Ammon's horn (tissue), 1 donor: ENCODE results near the gene DDIAS.
A peak's percentile ranks its signal among the peaks of the same experiment; 100 is the strongest.
"Not testable (repeated sequence)": the region's sequence is repeated elsewhere in the genome, so short reads cannot be mapped to it uniquely, and the experiment has no call there.

ENCODE experiments used
- DNase-seq: peaks from one replicate; pipeline ENCODE4 v3.0.0-alpha.2; 2016; ENCODE audit warnings: low spot score

The DDIAS gene

GRCh38 chr11:82922396-82923173 lies 21.0 kb downstream of the DDIAS start:
- not testable (repeated sequence) for DNase-seq

GRCh38 chr11:82924522-82925224 lies 23.1 kb downstream of the DDIAS start:
- no peak for DNase-seq

GRCh38 chr11:82927264-82927880 lies 25.8 kb downstream of the DDIAS start:
- peak; percentile 59 for DNase-seq

GRCh38 chr11:82929121-82929520 lies 27.6 kb downstream of the DDIAS start:
- no peak for DNase-seq

GRCh38 chr11:82930229-82930628 lies 28.7 kb downstream of the DDIAS start:
- DNase-seq, result no peak

- DNase-seq, result no peak
These were observed 29.2 kb downstream of the DDIAS start for GRCh38 chr11:82930734-82931133.

- DNase-seq, result no peak
These were observed 31.0 kb downstream of the DDIAS start for GRCh38 chr11:82932564-82932963.

- no peak for DNase-seq
These were observed 34.7 kb downstream of the DDIAS start for GRCh38 chr11:82936261-82936660.

GRCh38 chr11:82937554-82937953 lies 36.0 kb downstream of the DDIAS start:
- no peak for DNase-seq

GRCh38 chr11:82939456-82939855 lies 37.9 kb downstream of the DDIAS start:
- no peak for DNase-seq

GRCh38 chr11:82942376-82942775 lies 40.8 kb downstream of the DDIAS start:
- DNase-seq, result no peak

- not testable (repeated sequence) for DNase-seq
These were observed 41.9 kb downstream of the DDIAS start for GRCh38 chr11:82943430-82943829.

GRCh38 chr11:82944198-82944597 lies 42.7 kb downstream of the DDIAS start:
- no peak for DNase-seq

GRCh38 chr11:82945041-82945440 lies 43.5 kb downstream of the DDIAS start:
- not testable (repeated sequence) for DNase-seq

- DNase-seq, result no peak
These were observed 44.1 kb downstream of the DDIAS start for GRCh38 chr11:82945682-82946081.

GRCh38 chr11:82949352-82949751 lies 47.8 kb downstream of the DDIAS start:
- no peak for DNase-seq

GRCh38 chr11:82950502-82950901 lies 49.0 kb downstream of the DDIAS start:
- not testable (repeated sequence) for DNase-seq

- DNase-seq, result not testable (repeated sequence)
These were observed 54.4 kb downstream of the DDIAS start for GRCh38 chr11:82955736-82956453.

- no peak for DNase-seq
These were observed 58.6 kb downstream of the DDIAS start for GRCh38 chr11:82959987-82960778.

GRCh38 chr11:82960779-82961143 lies 59.2 kb downstream of the DDIAS start:
- no peak for DNase-seq

- not testable (repeated sequence) for DNase-seq
These were observed 60.5 kb downstream of the DDIAS start for GRCh38 chr11:82962021-82962420.

GRCh38 chr11:82967381-82967780 lies 65.8 kb downstream of the DDIAS start:
- no peak for DNase-seq
